ENCODE data around the gene MINDY1. TPM values are rescaled to one million over a fixed set of nuclear protein-coding genes. Genes with fewer than 3 reads are reported as not detected.

Gene MINDY1
- total RNA-seq, 1 donor from 2014 or later: 8.8 TPM

DNA sequence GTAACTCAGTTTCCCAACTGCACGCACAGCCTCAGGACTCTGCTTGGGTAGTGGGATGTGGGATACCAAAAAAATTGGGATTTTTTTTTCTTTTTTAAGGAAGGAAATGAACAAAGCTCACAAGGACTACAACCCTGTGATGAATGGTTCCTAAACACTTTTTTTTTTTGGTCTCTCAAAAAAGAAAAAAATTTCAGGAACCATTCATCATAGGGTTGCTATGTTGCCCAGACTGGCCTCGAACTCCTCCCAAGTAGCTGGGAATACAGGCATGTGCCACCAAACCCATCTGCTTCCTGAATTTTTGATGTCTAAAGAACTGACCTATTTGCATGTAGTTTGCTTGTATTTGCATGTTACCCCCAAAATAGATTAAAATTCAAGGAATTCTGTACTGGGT, 6.8 kb downstream of the MINDY1 start:
- DNase-seq (ENCODE audit: low read depth) (no peak), FAIRE-seq (no peak)
- no peaks in the 10 kb centered on the region for H3K36me3 ChIP-seq (ENCODE audit: insufficient read depth, low read length)
- H3K4me1 Mint-ChIP-seq (ENCODE audit: low read depth, unreplicated experiment): peaks cover 39% of the 10 kb centered on the region
- H3K9ac ChIP-seq (ENCODE audit: low read length): peak overlapping the region; percentile 71
- no peaks in the 10 kb centered on the region for H4K20me1 ChIP-seq (ENCODE audit: insufficient read depth, low read length)
- H3K27ac Mint-ChIP-seq (ENCODE audit: unreplicated experiment): peak overlapping the region; percentile 92
- H3K79me2 ChIP-seq (ENCODE audit: insufficient read depth, low read length): no peaks in the 10 kb centered on the region
- peak overlapping the region; percentile 77 for H3K4me2 ChIP-seq (ENCODE audit: low read length)
- TF ChIP-seq EZH2 (IDR thresholded peaks at IDR 0.05; ENCODE audit: insufficient read depth, low read length): no peak
- no peak overlapping the region for H2AFZ ChIP-seq (ENCODE audit: low read depth, low read length)
- peaks cover 2% of the 10 kb centered on the region for H3K9me3 Mint-ChIP-seq (ENCODE audit: unreplicated experiment)
- no peaks in the 10 kb centered on the region for H3K9me3 ChIP-seq (ENCODE audit: insufficient read depth, low read depth, low read length)
- H3K27me3 ChIP-seq (ENCODE audit: insufficient read depth, low read length): no peaks in the 10 kb centered on the region
- peaks cover 11% of the 10 kb centered on the region for H3K36me3 Mint-ChIP-seq (ENCODE audit: low read depth, unreplicated experiment)
- no peak overlapping the region for H3K27ac ChIP-seq (ENCODE audit: low read depth, low read length)
- H3K27me3 Mint-ChIP-seq (ENCODE audit: low read depth, unreplicated experiment): no peaks in the 10 kb centered on the region
- H3K4me3 Mint-ChIP-seq (ENCODE audit: unreplicated experiment): peak overlapping the region; percentile 52
- H3K4me3 ChIP-seq (ENCODE audit: insufficient read depth, low read depth, low read length): no peak overlapping the region
- peaks cover 31% of the 10 kb centered on the region for H3K4me1 ChIP-seq (ENCODE audit: insufficient read depth, low read length)

DNA sequence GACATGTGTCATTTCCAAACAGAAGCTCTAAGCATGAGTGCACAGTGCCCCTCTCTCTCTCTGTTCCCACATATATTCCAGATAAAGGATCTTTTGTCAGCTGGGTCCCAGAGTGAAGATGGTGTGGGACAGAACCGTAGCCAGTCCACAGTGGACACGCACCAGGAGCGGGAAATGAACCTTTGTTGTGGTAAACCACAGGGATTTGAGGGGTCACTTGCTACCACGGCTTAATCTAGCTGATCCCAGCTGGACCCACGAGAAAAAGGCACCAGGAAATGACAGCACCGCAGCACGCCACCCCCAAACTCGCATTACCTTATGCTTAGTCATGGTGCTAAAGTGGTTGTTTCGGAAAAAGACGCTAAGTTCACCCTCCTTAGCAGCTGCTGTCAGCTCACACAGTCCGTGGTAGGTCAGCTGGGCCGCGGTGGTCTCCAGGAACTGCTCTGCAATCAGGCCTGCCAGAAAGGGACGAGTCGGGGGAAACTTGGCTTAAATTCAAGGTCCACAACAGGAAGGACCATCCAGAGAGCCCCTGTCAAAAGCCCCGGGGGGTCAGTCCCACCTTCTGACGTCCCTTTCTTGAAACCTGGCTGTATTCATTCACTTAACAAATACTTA, 7.5 kb downstream of the MINDY1 start:
- Histone ChIP-seq H3K79me2 (ENCODE audit: insufficient read depth, low read length) (no peaks in the 10 kb centered on the region), H4K20me1 (ENCODE audit: insufficient read depth, low read length) (no peaks in the 10 kb centered on the region), H3K36me3 (ENCODE audit: insufficient read depth, low read length) (no peaks in the 10 kb centered on the region), H3K9me3 (ENCODE audit: insufficient read depth, low read depth, low read length) (no peaks in the 10 kb centered on the region), H2AFZ (ENCODE audit: low read depth, low read length) (peak overlapping the region; percentile 24), H3K4me2 (ENCODE audit: low read length) (peak overlapping the region; percentile 77), H3K27me3 (ENCODE audit: insufficient read depth, low read length) (no peaks in the 10 kb centered on the region), H3K9ac (ENCODE audit: low read length) (peak overlapping the region; percentile 71), H3K27ac (ENCODE audit: low read depth, low read length) (peak overlapping the region; percentile 79), H3K4me3 (ENCODE audit: insufficient read depth, low read depth, low read length) (peak overlapping the region; percentile 27), H3K4me1 (ENCODE audit: insufficient read depth, low read length) (peaks cover 31% of the 10 kb centered on the region)
- Mint-ChIP-seq H3K36me3 (ENCODE audit: low read depth, unreplicated experiment) (peaks cover 11% of the 10 kb centered on the region), H3K4me3 (ENCODE audit: unreplicated experiment) (peak overlapping the region; percentile 45), H3K9me3 (ENCODE audit: unreplicated experiment) (peaks cover 2% of the 10 kb centered on the region), H3K27me3 (ENCODE audit: low read depth, unreplicated experiment) (no peaks in the 10 kb centered on the region), H3K4me1 (ENCODE audit: low read depth, unreplicated experiment) (peaks cover 38% of the 10 kb centered on the region), H3K27ac (ENCODE audit: unreplicated experiment) (peak overlapping the region; percentile 92)
- TF ChIP-seq, protein P1, sequence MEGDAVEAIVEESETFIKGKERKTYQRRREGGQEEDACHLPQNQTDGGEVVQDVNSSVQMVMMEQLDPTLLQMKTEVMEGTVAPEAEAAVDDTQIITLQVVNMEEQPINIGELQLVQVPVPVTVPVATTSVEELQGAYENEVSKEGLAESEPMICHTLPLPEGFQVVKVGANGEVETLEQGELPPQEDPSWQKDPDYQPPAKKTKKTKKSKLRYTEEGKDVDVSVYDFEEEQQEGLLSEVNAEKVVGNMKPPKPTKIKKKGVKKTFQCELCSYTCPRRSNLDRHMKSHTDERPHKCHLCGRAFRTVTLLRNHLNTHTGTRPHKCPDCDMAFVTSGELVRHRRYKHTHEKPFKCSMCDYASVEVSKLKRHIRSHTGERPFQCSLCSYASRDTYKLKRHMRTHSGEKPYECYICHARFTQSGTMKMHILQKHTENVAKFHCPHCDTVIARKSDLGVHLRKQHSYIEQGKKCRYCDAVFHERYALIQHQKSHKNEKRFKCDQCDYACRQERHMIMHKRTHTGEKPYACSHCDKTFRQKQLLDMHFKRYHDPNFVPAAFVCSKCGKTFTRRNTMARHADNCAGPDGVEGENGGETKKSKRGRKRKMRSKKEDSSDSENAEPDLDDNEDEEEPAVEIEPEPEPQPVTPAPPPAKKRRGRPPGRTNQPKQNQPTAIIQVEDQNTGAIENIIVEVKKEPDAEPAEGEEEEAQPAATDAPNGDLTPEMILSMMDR (IDR thresholded peaks at IDR 0.05; ENCODE audit: insufficient read depth, low read depth, low read length): no peak
- TF ChIP-seq EZH2 (IDR thresholded peaks at IDR 0.05; ENCODE audit: insufficient read depth, low read length): no peak
- peak; percentile 93 for DNase-seq (ENCODE audit: low read depth)
- peak; percentile 52 for FAIRE-seq

DNA sequence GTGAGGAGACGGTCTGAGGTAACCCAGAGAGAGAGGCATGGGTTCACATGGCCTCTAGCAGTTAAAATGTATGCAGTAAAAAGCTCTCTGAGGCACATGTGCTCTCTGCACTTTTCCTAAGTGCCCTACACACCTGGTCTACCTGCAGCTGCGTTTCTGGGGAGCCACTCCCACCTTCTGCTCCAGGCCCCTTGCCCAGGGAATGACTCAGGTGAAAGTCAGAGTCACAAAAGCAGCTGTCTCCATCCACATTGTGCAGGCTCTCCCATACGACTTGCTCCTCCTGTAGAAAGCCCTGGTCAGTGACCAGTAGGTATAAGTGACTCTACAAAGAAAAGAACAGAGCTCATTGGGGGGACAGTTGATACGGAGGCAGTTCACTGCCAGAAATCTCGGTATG, 8.8 kb downstream of the MINDY1 start:
- Histone ChIP-seq H4K20me1 (ENCODE audit: insufficient read depth, low read length) (no peaks in the 10 kb centered on the region), H3K4me1 (ENCODE audit: insufficient read depth, low read length) (peaks cover 27% of the 10 kb centered on the region), H3K27me3 (ENCODE audit: insufficient read depth, low read length) (no peaks in the 10 kb centered on the region), H3K79me2 (ENCODE audit: insufficient read depth, low read length) (no peaks in the 10 kb centered on the region), H3K36me3 (ENCODE audit: insufficient read depth, low read length) (no peaks in the 10 kb centered on the region), H3K9me3 (ENCODE audit: insufficient read depth, low read depth, low read length) (no peaks in the 10 kb centered on the region), H3K4me2 (ENCODE audit: low read length) (no peak overlapping the region), H3K9ac (ENCODE audit: low read length) (no peak overlapping the region), H2AFZ (ENCODE audit: low read depth, low read length) (no peak overlapping the region), H3K4me3 (ENCODE audit: insufficient read depth, low read depth, low read length) (no peak overlapping the region), H3K27ac (ENCODE audit: low read depth, low read length) (no peak overlapping the region)
- TF ChIP-seq, protein P1 (IDR thresholded peaks at IDR 0.05; ENCODE audit: insufficient read depth, low read depth, low read length): no peak
- no peak for TF ChIP-seq EZH2 (IDR thresholded peaks at IDR 0.05; ENCODE audit: insufficient read depth, low read length)
- Mint-ChIP-seq H3K27me3 (ENCODE audit: low read depth, unreplicated experiment) (no peaks in the 10 kb centered on the region), H3K4me3 (ENCODE audit: unreplicated experiment) (no peak overlapping the region), H3K36me3 (ENCODE audit: low read depth, unreplicated experiment) (peaks cover 11% of the 10 kb centered on the region), H3K9me3 (ENCODE audit: unreplicated experiment) (peaks cover 2% of the 10 kb centered on the region), H3K27ac (ENCODE audit: unreplicated experiment) (no peak overlapping the region), H3K4me1 (ENCODE audit: low read depth, unreplicated experiment) (peaks cover 35% of the 10 kb centered on the region)
- no peak for FAIRE-seq
- no peak for DNase-seq (ENCODE audit: low read depth)
